ENCODE results near the gene RNF144A. TPM values are rescaled to one million over a fixed set of nuclear protein-coding genes. Genes with fewer than 3 reads are reported as not detected.

RNF144A gene
- total and polyA plus RNA-seq, 2 experiments from 2014 or later = 6.3 to 24.1 TPM

DNA sequence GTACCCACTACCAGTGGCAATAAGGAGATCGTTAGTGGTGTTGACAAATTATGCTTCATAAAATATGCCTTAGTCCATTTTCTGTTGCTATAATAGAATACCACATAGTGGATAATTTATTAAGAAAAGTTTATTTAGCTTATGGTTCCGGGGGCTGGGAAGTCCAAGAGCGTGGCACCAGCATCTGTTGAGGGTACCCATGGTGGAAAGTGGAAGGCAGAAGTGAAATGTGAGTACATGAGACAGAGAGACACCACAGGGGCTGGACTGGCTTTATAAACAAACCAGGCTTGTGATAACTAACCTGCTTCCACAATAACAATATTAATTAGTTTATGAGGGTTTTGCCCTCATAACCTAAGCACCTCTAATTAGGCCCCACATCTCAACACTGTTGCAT is 146.6 kb downstream of the RNF144A start:
- no peak overlapping the region for H3K27ac ChIP-seq
- no peak for DNase-seq (ENCODE audit: low read depth in 1 of 2, low spot score in 1 of 2)
- H3K36me3 ChIP-seq = no peaks in the 10 kb centered on the region
- TF ChIP-seq, protein P1, sequence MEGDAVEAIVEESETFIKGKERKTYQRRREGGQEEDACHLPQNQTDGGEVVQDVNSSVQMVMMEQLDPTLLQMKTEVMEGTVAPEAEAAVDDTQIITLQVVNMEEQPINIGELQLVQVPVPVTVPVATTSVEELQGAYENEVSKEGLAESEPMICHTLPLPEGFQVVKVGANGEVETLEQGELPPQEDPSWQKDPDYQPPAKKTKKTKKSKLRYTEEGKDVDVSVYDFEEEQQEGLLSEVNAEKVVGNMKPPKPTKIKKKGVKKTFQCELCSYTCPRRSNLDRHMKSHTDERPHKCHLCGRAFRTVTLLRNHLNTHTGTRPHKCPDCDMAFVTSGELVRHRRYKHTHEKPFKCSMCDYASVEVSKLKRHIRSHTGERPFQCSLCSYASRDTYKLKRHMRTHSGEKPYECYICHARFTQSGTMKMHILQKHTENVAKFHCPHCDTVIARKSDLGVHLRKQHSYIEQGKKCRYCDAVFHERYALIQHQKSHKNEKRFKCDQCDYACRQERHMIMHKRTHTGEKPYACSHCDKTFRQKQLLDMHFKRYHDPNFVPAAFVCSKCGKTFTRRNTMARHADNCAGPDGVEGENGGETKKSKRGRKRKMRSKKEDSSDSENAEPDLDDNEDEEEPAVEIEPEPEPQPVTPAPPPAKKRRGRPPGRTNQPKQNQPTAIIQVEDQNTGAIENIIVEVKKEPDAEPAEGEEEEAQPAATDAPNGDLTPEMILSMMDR (IDR thresholded peaks at IDR 0.05; ENCODE audit: low read depth, low read length) = no peak
- H3K9me3 ChIP-seq (ENCODE audit: low read depth) = no peaks in the 10 kb centered on the region
- H3K4me3 ChIP-seq = no peak overlapping the region
- no peaks in the 10 kb centered on the region for H3K27me3 ChIP-seq
- no peaks in the 10 kb centered on the region for H3K4me1 ChIP-seq (ENCODE audit: low read depth)

DNA sequence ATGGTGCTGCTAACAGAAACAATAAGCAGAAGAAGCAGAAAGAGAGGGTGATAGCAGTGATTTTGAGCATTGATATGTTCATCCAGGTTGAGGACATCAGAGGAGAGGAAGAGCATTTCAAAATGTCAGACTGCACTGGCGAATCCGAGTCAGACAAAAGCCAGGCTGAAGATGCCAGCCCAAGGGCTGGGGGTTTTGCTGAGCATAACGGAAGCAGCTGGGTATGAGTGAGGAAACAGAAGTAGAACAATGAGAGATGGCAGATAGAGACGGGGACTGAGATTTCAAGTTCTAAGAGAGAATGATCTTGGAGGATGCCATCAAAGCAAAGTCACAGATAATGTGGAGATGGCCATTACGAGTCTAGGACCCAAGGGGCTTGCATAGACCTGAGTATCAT is 151.2 kb downstream of the RNF144A start:
- TF ChIP-seq, protein P1 (IDR thresholded peaks at IDR 0.05; ENCODE audit: low read depth, low read length) = no peak
- Histone ChIP-seq H3K27me3 (no peaks in the 10 kb centered on the region), H3K4me3 (no peak overlapping the region), H3K36me3 (no peaks in the 10 kb centered on the region), H3K9me3 (ENCODE audit: low read depth) (no peaks in the 10 kb centered on the region), H3K4me1 (ENCODE audit: low read depth) (no peaks in the 10 kb centered on the region), H3K27ac (no peak overlapping the region)
- DNase-seq (ENCODE audit: low read depth in 1 of 2, low spot score in 1 of 2) = no peak

DNA sequence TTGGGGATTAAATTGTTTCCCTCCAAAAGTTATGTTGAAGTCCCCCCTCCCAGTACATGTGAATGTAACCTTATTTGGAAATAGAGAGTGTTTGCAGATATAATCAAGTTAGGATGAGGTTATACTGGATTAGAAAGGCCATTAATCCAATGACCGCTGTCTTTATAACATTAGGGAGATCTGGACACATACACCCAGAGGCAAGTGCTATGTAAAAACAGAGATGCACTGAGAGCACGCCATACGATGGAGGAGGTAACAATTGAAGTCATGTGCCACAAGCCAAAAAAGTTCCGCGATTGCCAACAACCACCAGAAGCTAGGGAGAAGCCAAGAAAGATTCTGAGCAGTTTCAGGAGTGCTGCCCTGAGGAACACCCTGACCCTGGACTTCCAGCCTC is 153.3 kb downstream of the RNF144A start:
- H3K4me1 ChIP-seq (ENCODE audit: low read depth) = no peaks in the 10 kb centered on the region
- no peaks in the 10 kb centered on the region for H3K27me3 ChIP-seq
- no peak overlapping the region for H3K27ac ChIP-seq
- no peak overlapping the region for H3K4me3 ChIP-seq
- no peaks in the 10 kb centered on the region for H3K9me3 ChIP-seq (ENCODE audit: low read depth)
- TF ChIP-seq, protein P1 (IDR thresholded peaks at IDR 0.05; ENCODE audit: low read depth, low read length) = no peak
- no peak for DNase-seq (ENCODE audit: low read depth in 1 of 2, low spot score in 1 of 2)
- no peaks in the 10 kb centered on the region for H3K36me3 ChIP-seq

DNA sequence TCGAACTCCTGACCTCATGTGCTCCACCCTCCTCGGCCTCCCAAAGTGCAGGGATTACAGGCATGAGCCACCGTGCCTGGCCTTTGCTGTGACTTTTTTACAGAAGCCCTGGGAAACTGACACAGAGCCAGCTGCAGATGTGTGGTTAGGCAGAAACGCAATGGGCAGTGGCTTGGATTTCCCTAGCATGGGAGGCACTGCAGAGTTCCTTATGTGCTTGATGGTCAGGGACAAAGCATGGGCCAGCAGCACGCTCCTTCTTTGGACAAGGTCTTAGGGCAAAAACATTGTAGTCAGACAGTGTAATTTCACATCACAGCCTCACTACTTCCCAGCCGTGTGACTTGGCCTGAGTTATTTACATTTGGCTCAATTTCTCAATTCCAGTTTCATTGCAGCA is 153.9 kb downstream of the RNF144A start:
- H3K4me1 ChIP-seq (ENCODE audit: low read depth) = no peaks in the 10 kb centered on the region
- TF ChIP-seq, protein P1 (IDR thresholded peaks at IDR 0.05; ENCODE audit: low read depth, low read length) = no peak
- H3K36me3 ChIP-seq = no peaks in the 10 kb centered on the region
- H3K9me3 ChIP-seq (ENCODE audit: low read depth) = no peaks in the 10 kb centered on the region
- no peaks in the 10 kb centered on the region for H3K27me3 ChIP-seq
- H3K4me3 ChIP-seq = no peak overlapping the region
- DNase-seq (ENCODE audit: low read depth in 1 of 2, low spot score in 1 of 2) = no peak
- H3K27ac ChIP-seq = no peak overlapping the region

DNA sequence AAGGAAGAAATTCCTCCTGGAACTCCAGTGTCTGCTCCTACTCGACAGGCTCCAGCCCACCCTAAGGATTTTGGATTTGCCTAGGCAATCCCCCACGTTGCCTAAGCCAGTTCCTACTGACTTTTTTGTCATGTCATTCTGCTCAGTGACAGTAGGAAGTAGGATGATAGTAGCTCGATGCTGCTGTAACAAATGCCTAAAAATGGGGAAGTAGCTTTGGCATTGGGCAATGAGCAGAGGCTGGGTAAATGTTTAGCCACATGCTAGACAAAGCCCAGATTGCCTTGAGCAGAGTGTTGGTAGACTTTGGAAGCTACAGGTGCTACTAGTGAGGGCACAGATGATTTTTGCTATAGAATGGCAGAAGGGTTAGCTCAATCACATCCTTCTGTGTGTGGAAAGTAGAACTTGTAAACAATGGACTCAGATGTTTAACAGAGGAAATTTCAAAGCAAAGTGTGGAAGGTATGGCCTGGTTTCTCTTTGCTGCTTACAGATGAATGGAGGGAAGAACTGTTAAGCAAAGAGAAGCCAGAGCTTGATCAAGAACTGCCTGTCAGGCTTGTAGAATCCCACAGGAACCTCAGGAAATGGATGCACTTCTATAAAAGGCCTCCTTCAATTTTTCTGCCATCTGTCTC is 154.8 kb downstream of the RNF144A start:
- H3K4me1 ChIP-seq (ENCODE audit: low read depth) = no peaks in the 10 kb centered on the region
- no peak overlapping the region for H3K27ac ChIP-seq
- no peaks in the 10 kb centered on the region for H3K9me3 ChIP-seq (ENCODE audit: low read depth)
- H3K27me3 ChIP-seq = no peaks in the 10 kb centered on the region
- H3K4me3 ChIP-seq = no peak overlapping the region
- TF ChIP-seq, protein P1 (IDR thresholded peaks at IDR 0.05; ENCODE audit: low read depth, low read length) = no peak
- H3K36me3 ChIP-seq = no peaks in the 10 kb centered on the region
- no peak for DNase-seq (ENCODE audit: low read depth in 1 of 2, low spot score in 1 of 2)
